K562 (cell line): ENCODE data around the gene ANK2. TPM values are rescaled to one million over a fixed set of nuclear protein-coding genes. Genes with fewer than 3 reads are reported as not detected.

Experiments used
- ATAC-seq: fragments of 200-7000 bp; cut with Tn5 transposase; 3 replicates; pipeline ENCODE4 v1.9.1; 2020; ENCODE audit warnings: moderate library complexity
- BruUV-seq: library from RNA; stranded (reverse); fragments of 400-500 nt; replicated peaks from 2 replicates; lab custom pipeline; 2021; lab: Mats Ljungman, UMichigan
- CTCF ChIA-PET: fragments of 300-600 bp; formaldehyde crosslinking; extraction: SDS; loops from one replicate; lab custom pipeline; 2021; ENCODE audit warnings: low intra/inter-chr PET ratio; lab: Yijun Ruan, JAX
- POLR2A ChIA-PET: fragments of 300-600, 350-650 bp; sonication (Branson Sonifier 250); formaldehyde crosslinking; extraction: SDS; loops from one replicate; lab custom pipeline; 2021; ENCODE audit warnings: antibody characterized with exemption, inconsistent platforms; lab: Yijun Ruan, JAX
- DNase-seq, 4 experiments: peaks; one replicate each; pipeline versions ENCODE4 v3.0.0 to v3.0.0-alpha.2; 2011 to 2018; ENCODE audit warnings: low spot score in 3 of 4, mixed read lengths in 3 of 4; ENCODE audit errors: extremely low read depth in 1 of 4
- FAIRE-seq: peaks from 2 replicates; lab custom pipeline; 2011; peaks lifted over from hg19 to GRCh38; lab: Jason Lieb, UNC
- H2AFZ ChIP-seq: 2 replicates; pipeline ENCODE4 v1.6.0; 2011; ENCODE audit warnings: low read depth, low read length, control low read depth, inconsistent platforms
- H3K27ac ChIP-seq: fragments of 200-600 bp; 3 replicates; pipeline ENCODE4 v1.8.0; 2011; ENCODE audit warnings: low read depth, mild to moderate bottlenecking, control low read depth, inconsistent platforms, low read length, moderate library complexity, mixed read lengths; ENCODE audit errors: extremely low read depth
- H3K27me3 ChIP-seq, 2 experiments: fragments of 300-600 bp in 1 of 2; 2 replicates in 1 of 2; 3 replicates in 1 of 2; pipeline versions ENCODE4 v1.6.0 to v1.8.0; 2011; ENCODE audit warnings: inconsistent platforms in 2 of 2, low read length in 2 of 2, mild to moderate bottlenecking in 1 of 2, mixed read lengths in 1 of 2, moderate library complexity in 1 of 2; ENCODE audit not compliant: control insufficient read depth in 2 of 2, insufficient read depth in 2 of 2
- H3K36me3 ChIP-seq: fragments of 300-600 bp; 3 replicates; pipeline ENCODE4 v1.8.0; 2011; ENCODE audit warnings: mild to moderate bottlenecking, low read length, inconsistent platforms; ENCODE audit not compliant: control insufficient read depth, insufficient read depth
- H3K4me1 ChIP-seq, 2 experiments: fragments of 200-600 bp in 1 of 2; replicated peaks in 1 of 2; 2 replicates in 1 of 2; 3 replicates in 1 of 2; pipeline versions ENCODE4 v1.5.1 to v1.8.0; 2011; ENCODE audit warnings: inconsistent platforms in 2 of 2, low read length in 2 of 2, mild to moderate bottlenecking in 1 of 2, mixed read lengths in 1 of 2, moderate library complexity in 1 of 2; ENCODE audit not compliant: control insufficient read depth in 2 of 2, insufficient read depth in 2 of 2
- H3K4me2 ChIP-seq: 2 replicates; pipeline ENCODE4 v1.6.1; 2011; ENCODE audit warnings: low read length, control low read depth, inconsistent platforms, mixed read lengths; ENCODE audit not compliant: insufficient read depth
- H3K4me3 ChIP-seq: fragments of 200-600 bp; sonication (generic), shearing (Covaris generic); 2 replicates; pipeline ENCODE4 v1.5.1; 2016; ENCODE audit warnings: control low read depth, inconsistent platforms
- H3K79me2 ChIP-seq: fragments of 200-600 bp; 3 replicates; pipeline ENCODE4 v1.8.0; 2011; ENCODE audit warnings: low read length, inconsistent platforms; ENCODE audit not compliant: control insufficient read depth, insufficient read depth
- H3K9ac ChIP-seq, 2 experiments: 2 replicates each; pipeline versions ENCODE4 v1.6.0 to v1.6.1; 2011; ENCODE audit warnings: low read depth in 2 of 2, low read length in 2 of 2, control low read depth in 1 of 2, inconsistent platforms in 1 of 2, mild to moderate bottlenecking in 1 of 2, mixed read lengths in 1 of 2; ENCODE audit not compliant: insufficient read depth in 1 of 2
- H3K9me1 ChIP-seq: one replicate; pipeline ENCODE4 v1.6.0; 2011; ENCODE audit warnings: inconsistent platforms, mild to moderate bottlenecking, low read length, moderate library complexity; ENCODE audit not compliant: control insufficient read depth, insufficient read depth
- H3K9me3 ChIP-seq: replicated peaks from 2 replicates; pipeline ENCODE4 v1.5.1; 2011; ENCODE audit warnings: low read depth, low read length, inconsistent platforms; ENCODE audit not compliant: control insufficient read depth, insufficient read depth
- H4K20me1 ChIP-seq: replicated peaks from 2 replicates; pipeline ENCODE4 v1.6.1; 2011; ENCODE audit warnings: low read length, inconsistent platforms, mixed read lengths; ENCODE audit not compliant: control insufficient read depth, insufficient read depth
- CBX2 ChIP-seq: fragments of 200-600 bp; sonication (generic); IDR thresholded peaks from one replicate; pipeline ENCODE4 v1.6.1; 2012; ENCODE audit warnings: mild to moderate bottlenecking, low read length, inconsistent platforms; ENCODE audit not compliant: insufficient read depth, poor library complexity, severe bottlenecking
- CCAR2 ChIP-seq: fragments of 200-400 bp; formaldehyde crosslinking; IDR thresholded peaks from 2 replicates; pipeline ENCODE4 v1.6.1; 2017; ENCODE audit warnings: mild to moderate bottlenecking, low read depth, low read length
- KLF6 ChIP-seq: fragments of 250-450 bp; sonication (Bioruptor Pico); IDR thresholded peaks from 2 replicates; pipeline ENCODE4 v1.4.0; 2020; ENCODE audit warnings: mild to moderate bottlenecking, moderate library complexity, borderline replicate concordance
- LARP7 ChIP-seq: fragments of 450-650 bp; IDR thresholded peaks from 2 replicates; pipeline ENCODE4 v1.6.1; 2016
- MYC ChIP-seq, 2 experiments: fragments of 250-450 bp in 1 of 2; sonication (Bioruptor Pico) in 1 of 2; IDR thresholded peaks; 2 replicates each; pipeline versions ENCODE4 v1.5.1 to v1.6.1; 2012 to 2021; ENCODE audit warnings: low read depth in 2 of 2, borderline replicate concordance in 1 of 2, improper control_type of control experiment in 1 of 2, low read length in 1 of 2, mild to moderate bottlenecking in 1 of 2, moderate library complexity in 1 of 2
- ZFP36 ChIP-seq: fragments of 150-350 bp; IDR thresholded peaks from 2 replicates; pipeline ENCODE4 v1.6.1; 2018; ENCODE audit warnings: low read length, low read depth; ENCODE audit not compliant: partially characterized antibody
- ZNF134 ChIP-seq: fragments of 250-450 bp; sonication (Bioruptor Pico); conservative IDR thresholded peaks from 2 replicates; pipeline ENCODE4 v1.4.0; 2020
- ZNF224 ChIP-seq: sonication (generic); formaldehyde crosslinking; IDR thresholded peaks from 2 replicates; pipeline ENCODE4 v1.8.0; 2022; ENCODE audit warnings: mild to moderate bottlenecking, missing genetic modification reagents
- ZNF830 ChIP-seq: fragments of 250-450 bp; sonication (Bioruptor Pico); IDR thresholded peaks from 2 replicates; pipeline ENCODE4 v1.5.0; 2021; ENCODE audit warnings: mild to moderate bottlenecking
- WGBS: fragments of 100-300 bp; shearing (Covaris generic); methylation state at CpG from one replicate; pipeline ENCODE4 v1.1.6; 2016; ENCODE audit warnings: low coverage, mixed read lengths; ENCODE audit not compliant: insufficient coverage; ENCODE audit errors: missing lambda C conversion rate; 5-methylcytosine and 5-hydroxymethylcytosine counted together
- in situ Hi-C: fragments of 300-500 bp; cut with MboI; formaldehyde crosslinking; loops from 4 replicates; pipeline ENCODE4 v1.15.0; 2018; ENCODE audit warnings: inconsistent platforms, mixed read lengths
- intact Hi-C: fragments of 100-400 bp; cut with micrococcal nuclease; formaldehyde crosslinking; loops from 2 replicates; pipeline ENCODE4 v1.14.2; 2022
- polyA plus RNA-seq, 8 experiments: library from polyadenylated mRNA; depleted of rRNA in 4 of 8; stranded (reverse) in 5 of 8; unstranded in 3 of 8; fragments of >200 nt; fragmentation: Nextera tagmentation in 2 of 8; fragmentation: Illumina TruSeq in 1 of 8; extraction: Ambion mirVana in 2 of 8; extraction: Trizol in 1 of 8; gene quantifications; 2 replicates each; pipeline versions ENCODE4 v1.2.1 to v1.2.3, GENCODE V29; 2011 to 2014; ENCODE audit warnings: inconsistent platforms in 1 of 8, missing spikeins in 1 of 8
- total RNA-seq, 7 experiments: library from RNA; depleted of rRNA in 6 of 7; stranded (reverse); fragments of >200 nt in 6 of 7; fragmentation: Illumina TruSeq in 2 of 7; extraction: Trizol in 2 of 7; gene quantifications; 2 replicates each; pipeline versions ENCODE4 v1.2.1 to v1.2.3, GENCODE V29; 2011 to 2021; ENCODE audit warnings: low replicate concordance in 1 of 7
- TF ChIP-seq, protein P1 (sequence below): sonication (generic); formaldehyde crosslinking; IDR thresholded peaks from 2 replicates; pipeline ENCODE4 v1.8.1; 2023; ENCODE audit warnings: mild to moderate bottlenecking, missing genetic modification reagents
- TF ChIP-seq, protein P2 (sequence below), 2 experiments: IDR thresholded peaks in 1 of 2; conservative IDR thresholded peaks in 1 of 2; 2 replicates each; pipeline ENCODE4 v1.6.1; 2016; ENCODE audit warnings: low read depth in 2 of 2, mild to moderate bottlenecking in 1 of 2, missing compliant biosample characterization in 1 of 2, missing genetic modification characterization in 1 of 2, moderate library complexity in 1 of 2

The ANK2 gene
- total and polyA plus RNA-seq, 9 of the 15 experiments (the other 6 are each of a cell fraction or from before 2014, with no cell fraction given), result 0.07 to 0.24 TPM; not detected in 7

DNA sequence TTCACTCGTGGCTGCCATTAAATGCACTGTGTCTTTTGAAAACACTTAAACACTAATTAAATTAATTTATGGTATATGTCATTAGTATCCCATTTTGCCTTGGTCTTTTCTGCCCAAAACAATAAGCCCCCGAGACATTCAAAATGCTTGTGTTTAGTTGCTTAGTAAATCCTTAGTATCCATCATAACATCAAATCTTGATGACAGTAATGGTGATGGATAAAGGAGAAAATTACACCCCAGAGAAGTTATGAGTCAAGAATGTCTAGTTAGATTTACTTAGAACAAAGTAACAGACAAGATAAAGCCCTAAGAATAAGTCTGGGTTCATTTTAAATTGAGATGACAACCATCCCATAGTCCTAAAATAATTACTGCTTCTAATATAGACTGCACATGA, 21.3 kb downstream of the ANK2 start:
- no TSS peak for BruUV-seq
- Histone ChIP-seq H3K36me3 (no peaks in the 10 kb centered on the region), H3K4me1 (no peaks in the 10 kb centered on the region), H3K9me1 (no peaks in the 10 kb centered on the region), H4K20me1 (no peaks in the 10 kb centered on the region), H3K79me2 (no peaks in the 10 kb centered on the region), H3K9me3 (no peaks in the 10 kb centered on the region), H3K4me2 (no peak overlapping the region), H3K27me3 (no peaks in the 10 kb centered on the region), H3K27ac (no peak overlapping the region), H3K4me3 (no peak overlapping the region), H3K9ac (no peak overlapping the region), H2AFZ (no peak overlapping the region)
- 0% methylated on average over 2 of the region's 2 CpGs for WGBS
- FAIRE-seq (no peak), DNase-seq (no peak), ATAC-seq (no peak)
- no peak for TF ChIP-seq MYC (IDR thresholded peaks at IDR 0.05; ENCODE audit: low read depth, low read length)
- TF ChIP-seq MYC (CRISPR knock-in tag; IDR thresholded peaks at IDR 0.05; ENCODE audit: borderline replicate concordance, low read depth), result no peak
- no peak for TF ChIP-seq ZNF830 (CRISPR knock-in tag)
- no peak for TF ChIP-seq ZNF134 (CRISPR knock-in tag)
- no peak for TF ChIP-seq KLF6 (CRISPR knock-in tag)
- intact Hi-C loops (no loop called here), in situ Hi-C loops (no loop called here)
- CTCF ChIA-PET, result no interaction called here
- POLR2A ChIA-PET, result no interaction called here

DNA sequence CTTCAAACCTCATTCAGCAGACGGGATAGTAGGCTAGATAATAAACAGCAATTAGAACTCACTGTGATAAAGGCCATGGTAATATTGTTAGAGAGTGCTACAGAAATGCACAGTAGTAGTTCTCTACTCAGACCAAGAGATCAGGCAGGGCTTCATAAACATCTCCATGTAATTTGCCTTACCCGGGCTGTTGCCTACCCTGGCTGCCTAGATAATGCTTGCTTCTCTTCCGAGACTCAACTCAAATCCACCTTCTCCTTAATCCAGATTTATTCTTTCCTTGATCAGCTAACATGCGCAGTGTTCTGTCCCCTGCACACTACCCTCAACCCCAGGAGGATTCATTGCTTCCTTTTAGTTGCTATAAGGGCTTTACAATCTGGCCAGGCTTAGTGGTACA, 21.8 kb downstream of the ANK2 start:
- intact Hi-C loops (no loop called here), in situ Hi-C loops (no loop called here)
- Histone ChIP-seq H2AFZ (no peak overlapping the region), H3K79me2 (no peaks in the 10 kb centered on the region), H3K36me3 (no peaks in the 10 kb centered on the region), H4K20me1 (no peaks in the 10 kb centered on the region), H3K4me3 (no peak overlapping the region), H3K27ac (no peak overlapping the region), H3K27me3 (no peaks in the 10 kb centered on the region), H3K4me1 (no peaks in the 10 kb centered on the region), H3K9me1 (no peaks in the 10 kb centered on the region), H3K4me2 (no peak overlapping the region), H3K9me3 (no peaks in the 10 kb centered on the region), H3K9ac (no peak overlapping the region)
- FAIRE-seq (no peak), DNase-seq (no peak), ATAC-seq (no peak)
- BruUV-seq, result no TSS peak
- ChIA-PET POLR2A (no interaction called here), CTCF (no interaction called here)
- 0% methylated on average over 4 of the region's 4 CpGs for WGBS
- TF ChIP-seq CBX2 (no peak), CCAR2 (no peak), LARP7 (no peak), ZFP36 (no peak), ZNF224 (CRISPR knock-in tag) (no peak)
- TF ChIP-seq, protein P1, sequence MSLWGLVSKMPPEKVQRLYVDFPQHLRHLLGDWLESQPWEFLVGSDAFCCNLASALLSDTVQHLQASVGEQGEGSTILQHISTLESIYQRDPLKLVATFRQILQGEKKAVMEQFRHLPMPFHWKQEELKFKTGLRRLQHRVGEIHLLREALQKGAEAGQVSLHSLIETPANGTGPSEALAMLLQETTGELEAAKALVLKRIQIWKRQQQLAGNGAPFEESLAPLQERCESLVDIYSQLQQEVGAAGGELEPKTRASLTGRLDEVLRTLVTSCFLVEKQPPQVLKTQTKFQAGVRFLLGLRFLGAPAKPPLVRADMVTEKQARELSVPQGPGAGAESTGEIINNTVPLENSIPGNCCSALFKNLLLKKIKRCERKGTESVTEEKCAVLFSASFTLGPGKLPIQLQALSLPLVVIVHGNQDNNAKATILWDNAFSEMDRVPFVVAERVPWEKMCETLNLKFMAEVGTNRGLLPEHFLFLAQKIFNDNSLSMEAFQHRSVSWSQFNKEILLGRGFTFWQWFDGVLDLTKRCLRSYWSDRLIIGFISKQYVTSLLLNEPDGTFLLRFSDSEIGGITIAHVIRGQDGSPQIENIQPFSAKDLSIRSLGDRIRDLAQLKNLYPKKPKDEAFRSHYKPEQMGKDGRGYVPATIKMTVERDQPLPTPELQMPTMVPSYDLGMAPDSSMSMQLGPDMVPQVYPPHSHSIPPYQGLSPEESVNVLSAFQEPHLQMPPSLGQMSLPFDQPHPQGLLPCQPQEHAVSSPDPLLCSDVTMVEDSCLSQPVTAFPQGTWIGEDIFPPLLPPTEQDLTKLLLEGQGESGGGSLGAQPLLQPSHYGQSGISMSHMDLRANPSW, result no peak
- TF ChIP-seq, protein P2, sequence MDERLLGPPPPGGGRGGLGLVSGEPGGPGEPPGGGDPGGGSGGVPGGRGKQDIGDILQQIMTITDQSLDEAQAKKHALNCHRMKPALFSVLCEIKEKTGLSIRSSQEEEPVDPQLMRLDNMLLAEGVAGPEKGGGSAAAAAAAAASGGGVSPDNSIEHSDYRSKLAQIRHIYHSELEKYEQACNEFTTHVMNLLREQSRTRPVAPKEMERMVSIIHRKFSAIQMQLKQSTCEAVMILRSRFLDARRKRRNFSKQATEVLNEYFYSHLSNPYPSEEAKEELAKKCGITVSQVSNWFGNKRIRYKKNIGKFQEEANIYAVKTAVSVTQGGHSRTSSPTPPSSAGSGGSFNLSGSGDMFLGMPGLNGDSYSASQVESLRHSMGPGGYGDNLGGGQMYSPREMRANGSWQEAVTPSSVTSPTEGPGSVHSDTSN (CRISPR knock-in tag; IDR thresholded peaks at IDR 0.05; ENCODE audit: low read depth), result no peak
- TF ChIP-seq, protein P2 (tag; conservative IDR thresholded peaks at IDR 0.05; ENCODE audit: low read depth), result no peak
